Upper lobe of left lung (tissue), 4 donors: ENCODE data around the gene PRKAR2B.

Source experiments
- CTCF ChIP-seq, 6 experiments: fragments of 450-650 bp in 4 of 6; fragments of 200-600 bp in 2 of 6; sonication (generic) in 2 of 6; IDR thresholded peaks; one replicate each; pipeline ENCODE4 v1.5.1; 2016 to 2019; ENCODE audit warnings: antibody characterized with exemption in 6 of 6
- EP300 ChIP-seq, 4 donors: sonication (generic); formaldehyde crosslinking; IDR thresholded peaks; one replicate each; pipeline ENCODE4 v1.5.1; 2017; ENCODE audit warnings: antibody characterized with exemption in 4 of 4, control low read depth in 2 of 4
- POLR2A ChIP-seq, 4 donors: fragments of 450-650 bp; IDR thresholded peaks; one replicate each; pipeline ENCODE4 v1.5.1; 2016 to 2017; ENCODE audit warnings: antibody characterized with exemption in 4 of 4, mild to moderate bottlenecking in 2 of 4

GRCh38 chr7:107002529-107002998, 41.9 kb upstream of the PRKAR2B start:
- TF ChIP-seq EP300 (IDR thresholded peaks at IDR 0.05) (no peak), CTCF (IDR thresholded peaks at IDR 0.05) (no peak), POLR2A (IDR thresholded peaks at IDR 0.05) (no peak)
